Gastrocnemius medialis (tissue), 4 donors: ENCODE measurements around the gene CFDP1. TPM values are rescaled to one million over a fixed set of nuclear protein-coding genes. Genes with fewer than 3 reads are reported as not detected.

Experiments
- ATAC-seq, 2 donors: fragments of 150-250 bp; one replicate each; pipeline ENCODE4 v1.9.1; 2016
- DNase-seq, 2 donors: peaks; one replicate each; pipeline ENCODE4 v3.0.0-alpha.2; 2019
- H3K27ac ChIP-seq, 4 donors: fragments of 200-600 bp; sonication (generic); 1 replicate in 1 of 4; 2 replicates in 3 of 4; pipeline ENCODE4 v1.5.1; 2016 to 2018; ENCODE audit warnings: mild to moderate bottlenecking in 2 of 4, moderate library complexity in 1 of 4
- H3K27me3 ChIP-seq, 3 donors: fragments of 200-600 bp; sonication (generic) in 2 of 3; 1 replicate in 1 of 3; 2 replicates in 2 of 3; pipeline versions ENCODE4 v1.5.1 to v1.6.0; 2016 to 2019; ENCODE audit warnings: mild to moderate bottlenecking in 1 of 3, moderate library complexity in 1 of 3
- H3K36me3 ChIP-seq, 2 donors: fragments of 200-600 bp; sonication (generic) in 1 of 2; one replicate each; pipeline ENCODE4 v1.5.1; 2017 to 2018
- H3K4me1 ChIP-seq, 2 donors: fragments of 200-600 bp; sonication (generic) in 1 of 2; one replicate each; pipeline ENCODE4 v1.5.1; 2016 to 2017; ENCODE audit warnings: mild to moderate bottlenecking in 2 of 2
- H3K4me3 ChIP-seq, 4 donors: fragments of 200-600 bp; sonication (generic) in 3 of 4; 1 replicate in 1 of 4; 2 replicates in 3 of 4; pipeline ENCODE4 v1.5.1; 2016 to 2019; ENCODE audit warnings: mild to moderate bottlenecking in 2 of 4
- H3K9me3 ChIP-seq, 3 donors: fragments of 200-600 bp; sonication (generic) in 2 of 3; 1 replicate in 1 of 3; 2 replicates in 2 of 3; pipeline ENCODE4 v1.5.1; 2016 to 2019
- CTCF ChIP-seq, 5 experiments: fragments of 450-650 bp in 3 of 5; fragments of 200-600 bp in 2 of 5; sonication (generic) in 2 of 5; IDR thresholded peaks in 4 of 5; conservative IDR thresholded peaks in 1 of 5; 1 replicate in 4 of 5; 2 replicates in 1 of 5; pipeline ENCODE4 v1.5.1; 2016 to 2019; ENCODE audit warnings: antibody characterized with exemption in 5 of 5, mild to moderate bottlenecking in 3 of 5, moderate library complexity in 3 of 5
- POLR2A ChIP-seq, 2 donors: fragments of 450-650 bp; IDR thresholded peaks; one replicate each; pipeline ENCODE4 v1.6.1; 2017; ENCODE audit warnings: antibody characterized with exemption in 2 of 2, mild to moderate bottlenecking in 2 of 2, moderate library complexity in 2 of 2
- in situ Hi-C, 4 donors: fragments of 200-750 bp; cut with MboI; loops; one replicate each; pipeline versions ENCODE4 v1.15.0 to v1.8.0; 2017; ENCODE audit warnings: low sequenced_read_pairs in 4 of 4
- intact Hi-C: fragments of 100-400 bp; cut with DNase I; formaldehyde crosslinking; loops from one replicate; pipeline ENCODE4 v1.15.1; 2023; ENCODE audit warnings: low total_unique reads
- total RNA-seq, 4 donors: library from RNA; depleted of rRNA; stranded (reverse); fragments of >200 nt; gene quantifications; one replicate each; pipeline versions ENCODE4 v1.1.0 to v1.2.3, GENCODE V29; 2016

The CFDP1 gene
- total RNA-seq, 4 donors from 2014 or later, result 20.4 to 28.6 (median 24.2) TPM

- Histone ChIP-seq H3K4me1 (peaks cover 74 to 82% of the 10 kb centered on the region in 2 donors), H3K36me3 (peaks cover 0 to 7% of the 10 kb centered on the region in 2 donors), H3K27ac (peak overlapping the region; percentile 97 to 99 (median 98)), H3K27me3 (no peaks in the 10 kb centered on the region), H3K9me3 (no peaks in the 10 kb centered on the region), H3K4me3 (no peak overlapping the region)
- in situ Hi-C loops (no loop called here), intact Hi-C loops (no loop called here)
- DNase-seq, result no peak
- no peak for ATAC-seq
- TF ChIP-seq CTCF (IDR thresholded peaks at IDR 0.05 in 4 of 5, conservative IDR thresholded peaks at IDR 0.05 in 1 of 5), result no peak
- no peak for TF ChIP-seq POLR2A (IDR thresholded peaks at IDR 0.05)
Measured at GRCh38 chr16:75247249-75247648, 186.1 kb downstream of the CFDP1 start.

GRCh38 chr16:75246504-75247205, 186.6 kb downstream of the CFDP1 start:
- intact Hi-C loops (no loop called here), in situ Hi-C loops (no loop called here)
- no peak for TF ChIP-seq POLR2A (IDR thresholded peaks at IDR 0.05)
- no peak for TF ChIP-seq CTCF (IDR thresholded peaks at IDR 0.05 in 4 of 5, conservative IDR thresholded peaks at IDR 0.05 in 1 of 5)
- ATAC-seq (no peak), DNase-seq (no peak)
- no peak overlapping the region for H3K4me3 ChIP-seq
- H3K4me1 ChIP-seq, result peaks cover 69 to 76% of the 10 kb centered on the region in 2 donors
- peak overlapping the region; percentile 97 to 99 (median 98) for H3K27ac ChIP-seq
- peaks cover 0 to 13% of the 10 kb centered on the region in 2 donors for H3K36me3 ChIP-seq
- H3K9me3 ChIP-seq, result no peaks in the 10 kb centered on the region
- no peaks in the 10 kb centered on the region for H3K27me3 ChIP-seq

GRCh38 chr16:75244844-75245758, 188.2 kb downstream of the CFDP1 start:
- peak overlapping the region; percentile 97 to 99 (median 98) for H3K27ac ChIP-seq
- H3K9me3 ChIP-seq, result no peaks in the 10 kb centered on the region
- peak overlapping the region in 2 of 4 donors; percentile 22 to 35 for H3K4me3 ChIP-seq
- intact Hi-C loops, result no loop called here
- DNase-seq, result peak; percentile 92 to 96
- ATAC-seq, result peak; percentile 59 to 66
- peaks cover 0 to 14% of the 10 kb centered on the region in 2 donors for H3K36me3 ChIP-seq
- in situ Hi-C loops, result no loop called here
- H3K4me1 ChIP-seq, result peaks cover 80 to 81% of the 10 kb centered on the region in 2 donors
- no peaks in the 10 kb centered on the region for H3K27me3 ChIP-seq
- peak in 1 of 5 experiments; percentile 43 for TF ChIP-seq CTCF (IDR thresholded peaks at IDR 0.05 in 4 of 5, conservative IDR thresholded peaks at IDR 0.05 in 1 of 5)
- peak; percentile 68 to 82 for TF ChIP-seq POLR2A (IDR thresholded peaks at IDR 0.05)

- Histone ChIP-seq H3K4me3 (no peak overlapping the region), H3K9me3 (no peaks in the 10 kb centered on the region), H3K27ac (peak overlapping the region; percentile 97 to 99 (median 98)), H3K36me3 (peaks cover 0 to 14% of the 10 kb centered on the region in 2 donors), H3K4me1 (peaks cover 80 to 81% of the 10 kb centered on the region in 2 donors), H3K27me3 (no peaks in the 10 kb centered on the region)
- no peak for TF ChIP-seq POLR2A (IDR thresholded peaks at IDR 0.05)
- TF ChIP-seq CTCF (IDR thresholded peaks at IDR 0.05 in 4 of 5, conservative IDR thresholded peaks at IDR 0.05 in 1 of 5), result no peak
- ATAC-seq (no peak), DNase-seq (no peak)
- in situ Hi-C loops (no loop called here), intact Hi-C loops (no loop called here)
Measured at GRCh38 chr16:75244225-75244809, 189.0 kb downstream of the CFDP1 start.

Other genes with a start within 250 kb of the CFDP1 start
- gene CTRB2, start 226.3 kb downstream of the CFDP1 start, total RNA-seq, result 1 to 10 TPM in 1 of 4 donors, not detected in 3; 3.0 TPM
- not detected for gene CTRB1, start 214.5 kb downstream of the CFDP1 start, total RNA-seq
- 100 to 1,000 TPM; 101 to 153 (median 145) TPM for gene BCAR1, start 181.9 kb downstream of the CFDP1 start, total RNA-seq
- 1 to 10 TPM; 7.9 to 9.8 (median 8.6) TPM for gene TMEM170A, start 31.2 kb upstream of the CFDP1 start, total RNA-seq
- gene CHST6, start 61.9 kb upstream of the CFDP1 start, total RNA-seq, result under 1 TPM in 1 of 4 donors, not detected in 3; 0.07 TPM
- gene CHST5, start 102.6 kb upstream of the CFDP1 start, total RNA-seq, result under 1 TPM in 1 of 4 donors, not detected in 3; 0.12 TPM
- 1 to 10 TPM in 3 of 4 donors, under 1 TPM in 1; 0.76 to 2.3 (median 1.7) TPM for gene TMEM231, start 122.7 kb upstream of the CFDP1 start, total RNA-seq
- gene GABARAPL2, start 132.9 kb upstream of the CFDP1 start, total RNA-seq, result 100 to 1,000 TPM in 3 of 4 donors, 10 to 100 TPM in 1; 92.2 to 137 (median 117) TPM
- gene ADAT1, start 189.8 kb upstream of the CFDP1 start, total RNA-seq, result 10 to 100 TPM; 14.7 to 44.8 (median 19.0) TPM
- gene KARS1, start 214.2 kb upstream of the CFDP1 start, total RNA-seq, result 100 to 1,000 TPM; 183 to 251 (median 206) TPM
- gene TERF2IP, start 214.3 kb upstream of the CFDP1 start, total RNA-seq, result 10 to 100 TPM; 44.5 to 73.6 (median 69.7) TPM
- not detected for gene CPHXL2, start 243.5 kb upstream of the CFDP1 start, total RNA-seq